Measurements from ENCODE around the gene SLAMF9.

The SLAMF9 gene

DNA sequence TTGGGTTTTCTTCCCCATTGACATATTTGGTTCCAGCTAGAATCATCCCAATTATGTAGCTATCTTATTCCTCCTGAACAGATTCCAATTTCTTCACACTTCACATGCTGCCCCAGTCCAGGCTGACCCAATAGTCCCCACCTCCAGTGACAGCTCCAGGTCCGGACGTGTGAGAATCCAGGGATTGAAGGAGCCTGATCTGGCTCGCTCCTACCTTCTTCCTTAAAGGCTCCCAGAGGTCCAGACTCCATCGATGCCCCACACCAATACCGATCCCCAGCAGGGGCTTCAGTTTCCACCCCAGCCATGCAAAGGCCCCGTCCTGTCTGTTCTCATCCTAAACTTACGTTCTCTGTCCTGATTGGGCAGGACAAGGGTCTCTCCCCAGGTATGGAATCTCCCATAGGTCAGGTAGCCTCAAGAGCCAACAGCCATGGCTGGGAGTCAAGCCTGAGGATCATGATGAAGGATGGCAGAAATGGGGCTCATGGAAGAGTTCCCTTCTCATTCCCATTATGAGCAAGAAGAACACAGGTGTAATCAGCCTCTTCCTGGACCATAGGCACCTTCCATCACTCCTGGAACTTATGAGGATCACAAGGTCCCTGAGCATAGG is 20.4 kb upstream of the SLAMF9 start:
- no peak for DNase-seq (ENCODE audit: low spot score)

DNA sequence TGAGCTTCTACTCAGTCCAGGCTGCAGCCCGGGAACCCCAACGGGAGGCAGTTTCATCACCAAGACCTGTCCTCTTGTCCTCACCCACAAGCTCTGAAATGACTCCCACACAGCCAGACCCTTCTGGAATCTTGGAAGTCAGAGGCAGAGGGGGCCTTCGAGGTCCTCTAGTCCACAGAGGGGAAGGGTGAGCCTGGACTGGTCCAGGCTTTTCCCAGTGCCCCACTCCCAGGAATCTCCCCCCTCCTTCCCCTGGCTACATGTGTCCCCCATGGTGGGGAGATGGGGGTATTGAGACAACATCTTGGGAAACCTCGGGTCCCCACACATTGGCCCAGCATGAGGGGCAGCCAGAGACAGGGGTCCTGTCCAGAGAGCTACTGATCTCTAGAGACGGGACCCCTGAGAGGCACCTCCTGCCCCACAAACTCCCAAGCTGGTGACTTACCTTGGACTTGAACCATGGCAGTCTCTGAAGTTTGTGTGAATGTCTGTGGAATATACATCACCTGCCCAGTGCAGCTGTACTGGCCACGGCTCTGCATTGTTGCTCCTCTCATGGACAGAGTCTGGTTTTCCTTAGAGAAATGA is 19.4 kb upstream of the SLAMF9 start:
- DNase-seq (ENCODE audit: low spot score): no peak

DNA sequence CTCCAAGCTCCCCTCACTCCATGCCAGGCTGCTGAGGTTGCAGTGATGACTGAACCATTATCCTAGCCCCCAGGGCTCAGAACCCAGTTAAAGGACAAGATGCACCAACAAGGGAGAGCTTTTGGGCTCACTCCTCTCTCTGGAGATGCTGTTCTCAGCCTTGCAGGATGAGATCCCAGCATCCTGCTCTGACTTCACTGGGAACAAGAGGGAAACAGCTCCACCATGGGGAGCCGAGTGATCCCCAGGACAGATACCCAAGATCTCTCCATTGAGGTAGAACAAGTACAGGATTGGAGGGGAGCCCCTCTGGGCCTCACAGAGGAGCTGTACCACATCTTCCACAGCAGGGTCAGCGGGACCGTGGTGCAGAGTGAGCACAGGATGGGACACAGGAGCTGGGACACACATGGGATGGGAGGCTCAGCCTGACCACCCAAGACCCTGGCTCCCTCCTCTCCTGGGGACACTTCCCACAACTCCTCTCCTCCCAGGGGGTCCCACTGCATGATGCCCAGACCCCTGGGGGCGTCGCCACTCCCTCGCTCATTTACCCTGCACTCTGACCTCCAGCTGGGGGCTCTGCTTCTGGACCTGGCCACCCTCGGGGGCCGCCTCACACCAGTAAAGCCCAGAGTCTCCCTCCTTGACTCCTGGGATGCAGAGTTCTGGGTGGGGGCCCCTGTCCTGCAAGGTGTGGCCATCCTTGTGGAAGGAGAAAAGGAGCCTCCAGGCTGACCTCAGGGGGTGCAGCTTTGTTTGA is 18.6 kb upstream of the SLAMF9 start:
- DNase-seq (ENCODE audit: low spot score): no peak

DNA sequence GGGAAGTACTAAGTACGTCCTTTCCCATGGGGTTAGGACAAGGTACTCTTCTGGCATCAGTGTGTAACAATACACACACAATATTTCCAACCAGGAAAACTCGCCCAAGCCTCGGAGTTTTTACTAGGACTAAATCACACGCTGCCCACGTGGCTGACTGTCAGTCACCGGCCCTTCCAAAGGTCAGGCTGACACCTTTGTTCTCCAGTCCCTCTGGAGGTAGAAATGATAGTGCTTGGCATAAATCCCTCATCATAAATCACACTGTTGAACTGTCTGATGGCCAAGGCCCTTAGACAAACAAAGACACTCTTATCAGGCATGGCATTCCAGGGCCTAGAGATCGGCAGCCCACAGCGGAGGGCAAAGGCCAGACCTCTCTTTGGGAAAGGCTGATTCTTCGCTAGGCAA is 16.9 kb upstream of the SLAMF9 start:
- no peak for DNase-seq (ENCODE audit: low spot score)

DNA sequence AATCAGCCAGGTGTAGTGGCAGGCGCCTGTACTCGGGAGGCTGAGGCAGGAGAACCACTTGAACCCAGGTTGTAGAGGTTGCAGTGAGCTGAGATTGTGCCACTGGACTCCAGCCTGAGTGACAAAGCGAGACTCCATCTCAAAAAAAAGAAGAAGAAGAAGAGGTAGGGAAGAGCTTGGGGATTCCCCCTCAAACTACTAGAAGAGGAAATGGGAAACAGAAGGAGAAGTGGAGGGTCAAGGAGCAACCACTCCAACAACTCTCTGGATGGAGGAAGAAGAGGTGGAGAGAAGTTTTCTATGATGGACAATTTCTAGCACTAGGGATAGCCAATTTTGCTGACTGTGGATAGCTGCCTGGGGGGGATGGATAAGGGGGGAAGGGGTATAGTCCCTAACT is 14.9 kb upstream of the SLAMF9 start:
- no peak for DNase-seq (ENCODE audit: low spot score)

DNA sequence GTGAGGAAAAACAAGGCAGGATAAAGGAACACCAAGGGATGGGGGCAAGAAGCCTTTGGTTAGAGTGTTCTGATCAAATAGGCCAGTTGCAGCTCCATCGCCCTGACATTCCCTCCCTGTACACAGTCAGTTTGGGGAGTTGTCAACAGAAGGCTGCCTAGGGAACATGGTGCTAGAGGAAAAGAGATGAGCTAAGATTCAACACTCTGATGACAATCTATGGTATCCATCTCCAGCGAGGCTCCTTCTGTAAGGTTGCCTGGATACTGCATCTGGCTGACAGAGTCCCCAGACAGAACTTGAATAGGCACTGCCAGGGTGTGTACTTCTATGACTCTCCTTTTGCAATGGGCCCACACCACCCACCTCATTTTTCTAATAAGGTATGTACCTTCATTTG is 11.2 kb upstream of the SLAMF9 start:
- no peak for DNase-seq (ENCODE audit: low spot score)

DNA sequence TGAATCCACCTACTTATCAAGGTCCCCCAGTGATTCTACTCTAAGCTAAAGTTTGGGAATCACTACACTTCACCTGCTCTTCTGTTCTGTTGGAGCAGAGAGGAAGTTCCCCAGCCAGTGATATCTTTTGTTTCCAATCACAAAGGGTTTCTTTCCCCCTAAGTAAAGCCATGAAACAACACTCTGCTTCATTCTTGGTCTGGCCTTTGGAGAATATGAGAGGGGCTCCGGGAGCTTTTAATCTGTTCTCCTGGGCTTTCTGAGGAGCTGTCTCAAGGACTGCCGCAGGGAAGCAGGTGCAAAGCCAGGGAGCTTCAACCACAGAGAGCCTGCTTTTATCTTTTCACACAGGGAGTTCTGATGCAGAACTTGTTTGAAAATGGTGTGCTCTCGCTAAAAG is 10.1 kb upstream of the SLAMF9 start:
- no peak for DNase-seq (ENCODE audit: low spot score)

DNA sequence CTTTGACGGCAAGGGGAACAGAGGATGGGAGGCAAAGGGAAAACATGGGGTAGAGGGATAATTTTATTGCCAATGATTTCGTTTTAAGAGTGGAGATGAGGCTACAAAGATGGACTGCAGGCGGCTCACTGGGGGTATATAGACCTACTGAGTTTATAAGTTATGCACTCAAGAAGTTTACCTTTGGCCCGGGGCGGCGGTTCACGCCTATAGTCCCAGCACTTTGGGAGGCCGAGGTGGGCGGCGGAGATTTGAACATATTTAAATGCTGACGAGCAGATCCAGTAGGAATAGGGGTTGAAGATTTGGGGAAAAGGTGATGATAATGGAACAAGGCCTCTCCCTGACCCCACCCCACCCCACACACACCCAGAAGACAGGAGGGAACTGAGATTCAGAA is 8.1 kb upstream of the SLAMF9 start:
- DNase-seq (ENCODE audit: low spot score): no peak

DNA sequence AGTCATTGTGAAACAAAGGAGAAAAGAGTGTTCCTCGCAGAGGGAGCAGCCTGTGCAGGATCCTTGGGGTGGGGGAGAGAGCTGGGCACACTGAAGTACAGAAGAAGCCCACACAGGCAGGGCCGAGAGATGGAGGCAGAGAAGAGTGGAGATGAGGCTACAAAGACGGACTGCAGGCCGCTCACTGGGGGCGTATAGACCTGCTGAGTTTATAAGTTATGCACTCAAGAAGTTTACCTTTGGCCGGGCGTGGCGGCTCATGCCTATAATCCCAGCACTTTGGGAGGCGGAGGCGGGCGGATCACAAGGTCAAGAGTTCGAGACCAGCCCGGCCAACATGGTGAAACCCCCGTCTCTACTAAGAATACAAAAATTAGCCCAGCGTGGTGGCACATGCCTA is 7.6 kb upstream of the SLAMF9 start:
- no peak for DNase-seq (ENCODE audit: low spot score)

DNA sequence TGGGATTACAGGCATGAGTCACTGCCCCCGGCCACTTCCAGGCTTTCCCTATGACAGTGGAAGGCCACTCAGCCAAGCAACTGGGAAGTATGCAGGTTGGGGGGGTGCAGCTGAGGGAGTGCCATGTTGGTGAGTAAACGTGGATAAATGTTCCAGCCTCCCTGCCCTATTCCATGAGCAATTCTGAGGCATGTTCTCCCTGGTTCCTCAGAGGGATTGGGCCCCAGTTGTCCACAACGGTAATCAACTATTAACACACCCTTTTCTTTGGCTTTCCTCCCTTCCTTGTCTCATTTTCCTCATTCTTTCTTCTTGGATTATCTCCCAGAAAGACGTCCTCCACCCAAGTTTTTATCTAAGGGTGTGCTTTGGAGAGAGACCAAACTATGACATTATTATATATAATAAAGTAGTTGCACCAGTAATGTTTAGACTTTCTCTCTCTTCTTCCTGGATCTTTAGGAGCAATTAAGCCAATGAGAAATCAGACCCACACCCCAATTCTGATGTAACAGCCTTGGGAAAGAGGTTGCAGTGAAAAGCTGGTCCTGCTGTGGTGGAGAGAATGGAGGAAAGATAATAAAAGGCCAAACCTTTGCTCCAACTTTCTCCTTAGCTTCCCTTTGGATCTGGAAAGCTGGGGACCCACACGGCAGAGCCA is 6.8 kb upstream of the SLAMF9 start:
- DNase-seq (ENCODE audit: low spot score): peak; percentile 91

DNA sequence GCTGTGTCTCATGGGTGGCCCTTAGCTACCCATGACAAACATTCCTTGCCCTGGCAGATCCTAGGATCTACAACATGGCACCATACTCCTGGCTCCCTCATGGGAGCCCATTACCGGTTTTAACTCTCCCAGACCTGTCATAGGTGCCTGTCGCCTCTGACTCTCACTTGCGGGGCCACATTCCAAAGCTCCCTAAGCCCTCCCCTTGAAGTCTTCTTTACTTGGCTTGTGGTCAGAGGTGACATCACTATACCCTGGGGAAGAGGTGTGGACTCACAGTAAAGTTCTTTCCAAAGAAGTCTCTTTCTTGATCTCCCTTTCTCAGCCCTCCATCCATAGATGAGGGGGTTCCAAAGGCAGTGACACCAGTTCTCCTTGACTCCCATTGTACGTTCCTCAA is 5.4 kb upstream of the SLAMF9 start:
- DNase-seq (ENCODE audit: low spot score): no peak

DNA sequence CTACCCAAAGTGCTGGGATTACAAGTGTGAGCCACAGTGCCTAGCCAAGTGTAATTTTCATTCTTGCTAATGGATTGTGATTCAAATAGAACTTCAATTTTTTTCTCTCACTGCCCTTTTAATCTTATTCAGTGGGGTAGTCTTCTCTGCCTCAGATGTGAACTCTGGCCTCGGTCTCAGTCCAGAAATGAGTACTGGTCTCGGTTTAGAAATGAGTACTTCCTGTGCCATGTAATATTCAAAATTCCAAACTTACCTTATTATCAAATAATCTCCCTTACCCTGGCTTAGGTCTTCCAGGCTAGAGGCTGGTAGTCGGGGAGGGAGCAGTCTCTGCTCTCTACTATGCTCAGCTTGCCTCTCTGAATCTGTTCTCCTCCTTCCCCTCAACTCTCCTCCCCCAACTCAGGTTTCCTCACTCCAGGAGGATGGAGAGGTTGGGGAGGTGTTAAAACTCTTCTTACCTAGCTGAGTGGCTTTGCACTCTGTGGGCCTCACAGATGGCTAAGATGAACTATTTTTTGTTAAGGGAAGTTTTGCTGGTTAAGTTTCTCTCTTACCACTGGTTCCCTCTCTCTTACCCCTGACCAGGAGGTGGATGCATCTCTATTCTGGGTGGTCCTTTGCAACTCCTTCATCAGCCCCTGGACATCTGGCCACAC is 4.8 kb upstream of the SLAMF9 start:
- DNase-seq (ENCODE audit: low spot score): no peak

DNA sequence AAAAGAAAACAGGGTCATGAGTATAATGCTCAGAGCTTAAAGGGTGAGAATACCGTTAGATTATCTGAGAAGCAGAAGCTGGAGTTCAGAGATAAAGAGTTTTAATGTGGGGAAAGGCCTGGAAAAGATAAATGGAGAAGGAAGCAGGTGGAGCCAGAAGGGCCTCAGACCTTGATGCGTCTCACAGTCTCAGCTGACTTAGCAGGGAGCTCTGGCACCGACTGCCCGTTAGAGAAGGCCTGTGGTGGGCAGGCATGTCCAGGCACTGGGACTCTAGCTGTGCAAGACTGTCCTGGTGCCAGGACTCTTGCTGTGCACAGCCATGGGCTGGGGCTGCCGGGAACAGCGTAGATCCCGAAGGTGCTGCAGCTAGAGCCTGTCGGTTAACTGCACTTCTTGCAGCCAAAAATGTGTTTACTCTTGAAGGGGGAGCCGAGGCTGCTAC is 3.8 kb upstream of the SLAMF9 start:
- no peak for DNase-seq (ENCODE audit: low spot score)

DNA sequence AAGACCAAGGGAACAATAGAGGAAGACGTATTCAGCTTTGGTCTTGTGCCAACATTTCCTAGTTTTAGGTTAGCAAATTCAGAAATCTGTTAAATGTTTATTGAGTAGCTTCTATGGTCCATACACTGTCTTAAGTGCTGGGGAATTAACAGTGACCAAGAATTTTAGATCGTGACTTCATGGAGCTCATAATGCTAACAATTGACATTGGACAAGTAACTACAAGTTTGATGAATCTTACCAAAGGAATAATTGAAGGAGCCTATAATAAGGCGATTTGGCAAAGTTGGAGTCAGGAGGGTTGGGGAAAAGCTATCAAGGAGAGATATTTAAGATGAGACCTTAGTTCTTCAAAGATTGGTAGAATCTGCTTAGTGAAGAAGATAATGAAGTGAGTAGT is 1.4 kb upstream of the SLAMF9 start:
- DNase-seq (ENCODE audit: low spot score): no peak

DNA sequence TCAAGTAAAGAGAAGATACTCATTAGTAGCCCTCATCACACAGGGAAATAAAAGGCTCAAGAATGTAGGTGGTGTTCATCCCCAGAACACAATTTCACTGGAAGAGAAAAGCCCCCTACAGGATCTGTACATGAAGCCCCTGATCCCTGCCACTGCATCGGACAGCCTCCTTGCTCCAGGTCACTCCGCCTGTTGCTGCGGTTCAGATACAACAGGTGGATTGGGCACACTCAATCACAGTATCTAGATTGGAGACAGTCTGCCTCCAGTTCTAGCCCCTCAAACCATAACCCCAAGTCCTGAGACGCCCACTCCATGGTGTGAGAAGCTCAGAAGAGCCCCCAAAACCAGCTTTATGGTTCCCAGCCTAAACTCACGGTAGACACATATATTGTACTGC is 1.1 kb downstream of the SLAMF9 start:
- DNase-seq (ENCODE audit: low spot score): no peak

DNA sequence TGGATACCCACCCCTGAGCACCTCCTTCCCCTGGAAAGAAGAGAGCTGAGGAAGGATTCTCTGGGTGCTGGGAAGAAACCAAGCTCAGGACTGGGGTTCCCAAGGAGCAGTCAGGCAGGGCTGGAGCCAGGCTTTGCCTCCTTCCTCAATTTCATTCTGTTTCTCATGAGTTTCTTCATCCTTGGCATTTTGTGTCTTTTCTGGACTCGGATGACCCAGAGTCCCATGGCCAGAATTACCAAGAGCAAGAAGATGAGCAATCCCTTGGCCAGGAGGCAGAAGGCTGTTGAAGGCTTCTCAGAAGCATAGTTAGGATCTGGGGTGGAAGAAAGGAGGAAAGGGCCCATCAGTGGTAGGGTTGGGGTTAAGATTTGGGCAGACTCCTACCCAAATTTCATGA is 2.5 kb downstream of the SLAMF9 start:
- no peak for DNase-seq (ENCODE audit: low spot score)

DNA sequence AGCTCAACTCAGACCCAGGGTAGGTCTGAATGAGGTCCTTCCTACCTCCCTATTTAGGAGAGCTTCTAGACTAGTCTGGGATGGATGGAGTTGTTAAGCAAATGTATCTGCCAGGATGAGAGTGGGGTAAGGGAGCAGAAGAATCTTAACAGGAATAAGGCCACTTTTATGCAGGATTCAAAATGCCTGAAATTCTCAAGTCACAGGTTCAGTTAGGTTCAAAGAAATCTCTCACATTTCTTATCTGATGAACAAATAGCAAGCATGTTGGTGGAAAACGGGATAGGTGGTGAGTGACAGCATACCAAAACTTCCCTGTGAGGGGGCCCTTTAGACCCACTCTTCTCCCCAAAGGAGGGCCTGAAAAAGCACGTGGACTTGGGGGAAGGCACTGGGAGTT is 3.0 kb downstream of the SLAMF9 start:
- no peak for DNase-seq (ENCODE audit: low spot score)

DNA sequence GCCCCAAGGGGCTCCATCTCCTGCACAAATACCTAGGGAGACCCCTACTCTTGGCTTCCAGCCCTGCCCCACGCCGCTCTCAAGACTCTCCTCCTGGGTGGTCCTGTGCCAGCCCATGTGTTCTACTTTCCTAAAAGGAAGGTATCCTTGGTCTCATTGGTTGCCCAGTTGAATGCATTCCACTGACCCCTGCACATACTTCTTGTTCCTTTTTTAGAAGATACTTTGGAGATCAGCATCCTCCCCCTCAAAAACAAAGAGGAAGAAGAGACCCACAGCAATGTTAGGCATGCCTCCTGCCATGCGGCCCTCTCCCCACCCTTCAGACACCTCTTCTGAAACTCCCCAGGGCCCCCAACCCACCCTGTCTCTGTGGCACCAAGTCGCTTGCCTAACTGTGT is 4.1 kb downstream of the SLAMF9 start:
- DNase-seq (ENCODE audit: low spot score): no peak

DNA sequence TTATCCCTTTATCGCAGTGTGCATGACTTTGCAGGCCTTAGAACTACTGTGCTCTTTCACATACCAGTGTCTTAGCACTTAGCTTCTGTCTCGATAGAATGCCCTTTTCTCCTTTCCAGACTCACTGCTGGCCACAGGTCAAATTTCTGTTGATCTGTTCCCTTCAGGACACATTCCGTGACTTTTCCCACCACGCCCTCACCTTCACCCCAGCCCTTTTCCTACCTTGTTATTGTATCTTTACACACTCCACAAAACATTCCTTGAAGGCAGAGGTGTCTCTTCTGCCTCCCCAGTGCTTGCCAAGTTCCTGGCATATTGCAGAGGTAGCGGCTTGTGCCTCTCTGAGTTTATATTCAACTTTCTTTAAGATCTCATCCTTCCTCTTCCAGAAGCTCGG is 4.9 kb downstream of the SLAMF9 start:
- no peak for DNase-seq (ENCODE audit: low spot score)

DNA sequence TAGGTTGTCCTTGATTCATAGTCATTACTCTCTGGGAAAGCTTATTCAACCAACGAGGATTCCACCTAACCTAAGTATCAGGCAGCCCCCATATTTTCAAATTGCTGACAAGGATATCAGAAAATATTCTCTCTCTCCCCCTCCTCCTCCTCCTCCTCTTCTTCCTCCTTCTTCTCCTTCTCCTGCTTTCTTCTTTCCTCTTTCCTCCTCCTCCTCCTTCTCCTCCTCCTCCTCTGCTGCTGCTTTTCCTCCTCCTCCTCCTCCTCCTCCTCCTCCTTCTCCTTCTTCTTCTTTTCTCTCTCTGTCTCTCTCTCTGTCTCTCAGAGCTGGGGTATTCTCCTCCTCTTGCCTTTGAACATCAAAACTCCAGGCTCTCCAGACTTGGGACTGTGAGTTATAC is 6.1 kb downstream of the SLAMF9 start:
- DNase-seq (ENCODE audit: low spot score): no peak

DNA sequence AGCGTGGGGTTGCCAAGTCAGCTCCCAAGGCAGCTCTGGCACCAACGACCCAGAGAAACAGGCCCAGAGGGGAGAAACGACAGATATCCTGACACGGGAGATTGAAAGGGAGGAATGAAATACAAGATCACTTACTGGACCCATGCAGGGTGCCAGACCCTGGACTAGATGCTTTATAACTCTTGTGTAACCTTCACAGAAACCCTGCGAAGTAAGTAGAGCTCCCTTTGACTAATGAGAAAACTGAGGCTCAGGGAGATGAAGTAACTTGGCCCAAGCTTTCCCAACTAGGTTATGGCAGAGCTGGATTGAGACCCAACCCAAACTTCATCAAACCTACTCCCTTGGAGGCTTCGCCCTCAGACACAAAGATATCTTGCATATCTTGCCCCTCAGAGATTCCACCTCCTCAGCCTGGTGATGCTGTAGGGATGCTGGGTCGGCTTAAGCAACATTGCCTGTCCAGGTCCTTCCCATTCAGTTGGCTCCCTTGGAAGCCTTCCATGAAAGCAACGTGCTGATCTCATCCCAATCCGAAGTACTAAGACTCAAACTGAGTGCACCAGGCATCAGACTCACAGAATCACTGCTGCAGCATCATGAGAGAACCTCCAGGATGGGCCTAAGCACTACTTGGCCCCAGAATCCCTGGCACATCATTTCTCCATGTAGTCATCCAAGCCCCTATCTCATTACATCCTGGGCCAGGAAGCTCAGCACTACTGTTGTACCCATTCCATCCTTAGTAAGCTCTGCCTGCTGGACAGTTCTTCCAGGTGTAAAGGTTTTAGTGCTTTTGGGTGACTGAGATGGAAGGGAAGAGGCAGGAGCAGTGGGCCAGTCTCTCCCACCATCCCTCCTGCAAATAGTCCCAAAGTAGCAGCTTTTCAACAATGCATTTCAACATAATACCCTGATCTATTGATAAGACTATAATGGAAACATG is 7.5 kb downstream of the SLAMF9 start:
- DNase-seq (ENCODE audit: low spot score): no peak

Measured in AG20443 (cell line).